Neural progenitor cell (in vitro differentiated cells): ENCODE measurements around the gene MARS1. TPM values are rescaled to one million over a fixed set of nuclear protein-coding genes. Genes with fewer than 3 reads are reported as not detected.

ENCODE experiments used
- DNase-seq: peaks from one replicate; pipeline ENCODE4 v3.0.0-alpha.2; 2016; ENCODE audit warnings: low spot score
- H2AFZ ChIP-seq: fragments of 200-600 bp; sonication (generic); replicated peaks from 2 replicates; pipeline ENCODE4 v1.6.1; 2016; ENCODE audit warnings: antibody characterized with exemption
- H3F3A ChIP-seq: fragments of 200-600 bp; sonication (generic); 2 replicates; pipeline ENCODE4 v1.6.1; 2016; ENCODE audit warnings: antibody characterized with exemption, low read depth
- H3K27ac ChIP-seq: fragments of 200-600 bp; sonication (generic); 2 replicates; pipeline ENCODE4 v1.5.1; 2016; ENCODE audit warnings: mild to moderate bottlenecking
- H3K27me3 ChIP-seq: fragments of 200-600 bp; sonication (generic); 2 replicates; pipeline ENCODE4 v1.6.1; 2016; ENCODE audit warnings: mild to moderate bottlenecking, moderate library complexity
- H3K36me3 ChIP-seq: fragments of 200-600 bp; sonication (generic); 2 replicates; pipeline ENCODE4 v1.5.1; 2016
- H3K4me1 ChIP-seq: fragments of 200-600 bp; sonication (generic); 2 replicates; pipeline ENCODE4 v1.6.1; 2016; ENCODE audit warnings: mixed run types
- H3K4me2 ChIP-seq: fragments of 200-600 bp; sonication (generic); 2 replicates; pipeline ENCODE4 v1.6.1; 2016
- H3K4me3 ChIP-seq: fragments of 200-600 bp; sonication (generic); 2 replicates; pipeline ENCODE4 v1.5.1; 2016
- H3K79me2 ChIP-seq: fragments of 200-600 bp; sonication (generic); 2 replicates; pipeline ENCODE4 v1.6.1; 2016; ENCODE audit warnings: low read depth
- H3K9ac ChIP-seq: fragments of 200-600 bp; sonication (generic); 2 replicates; pipeline ENCODE4 v1.6.1; 2016
- H3K9me3 ChIP-seq: fragments of 200-600 bp; sonication (generic); 2 replicates; pipeline ENCODE4 v1.5.1; 2016; ENCODE audit warnings: low read depth
- H4K20me1 ChIP-seq: fragments of 200-600 bp; sonication (generic); 2 replicates; pipeline ENCODE4 v1.6.1; 2016; ENCODE audit warnings: low read depth
- H3K27ac Mint-ChIP-seq: 3 replicates; pipeline ENCODE4 v1.8.0; 2021; ENCODE audit warnings: mixed read lengths
- H3K27me3 Mint-ChIP-seq: 2 replicates; pipeline ENCODE4 v1.8.0; 2022; ENCODE audit warnings: low read depth, mild to moderate bottlenecking, inconsistent platforms, moderate library complexity, mixed read lengths; ENCODE audit not compliant: insufficient read depth
- H3K36me3 Mint-ChIP-seq: 3 replicates; pipeline ENCODE4 v1.8.0; 2021; ENCODE audit warnings: mixed read lengths
- H3K4me1 Mint-ChIP-seq: 3 replicates; pipeline ENCODE4 v1.8.0; 2021; ENCODE audit warnings: mixed read lengths
- H3K4me3 Mint-ChIP-seq: 3 replicates; pipeline ENCODE4 v1.8.0; 2021; ENCODE audit warnings: mild to moderate bottlenecking, moderate library complexity, mixed read lengths
- H3K9me3 Mint-ChIP-seq: 3 replicates; pipeline ENCODE4 v1.8.0; 2020; ENCODE audit warnings: mixed read lengths
- EZH2 ChIP-seq: fragments of 200-600 bp; sonication (generic); IDR thresholded peaks from 2 replicates; pipeline ENCODE4 v1.6.1; 2017; ENCODE audit warnings: antibody characterized with exemption, mild to moderate bottlenecking, moderate library complexity
- EZH2phosphoT487 ChIP-seq: fragments of 200-600 bp; sonication (generic); IDR thresholded peaks from 2 replicates; pipeline ENCODE4 v1.6.1; 2017; ENCODE audit warnings: antibody characterized with exemption
- total RNA-seq: library from RNA; depleted of rRNA; stranded (reverse); fragments of >200 nt; gene quantifications from 2 replicates; pipeline ENCODE4 v1.2.3, GENCODE V29; 2015; ENCODE audit warnings: low replicate concordance
- TF ChIP-seq, protein P1 (sequence below): fragments of 200-600 bp; sonication (generic); IDR thresholded peaks from 2 replicates; pipeline ENCODE4 v1.5.1; 2017; ENCODE audit warnings: antibody characterized with exemption, mild to moderate bottlenecking

Gene MARS1
- total RNA-seq, 1 donor from 2014 or later, result 109 TPM

DNA sequence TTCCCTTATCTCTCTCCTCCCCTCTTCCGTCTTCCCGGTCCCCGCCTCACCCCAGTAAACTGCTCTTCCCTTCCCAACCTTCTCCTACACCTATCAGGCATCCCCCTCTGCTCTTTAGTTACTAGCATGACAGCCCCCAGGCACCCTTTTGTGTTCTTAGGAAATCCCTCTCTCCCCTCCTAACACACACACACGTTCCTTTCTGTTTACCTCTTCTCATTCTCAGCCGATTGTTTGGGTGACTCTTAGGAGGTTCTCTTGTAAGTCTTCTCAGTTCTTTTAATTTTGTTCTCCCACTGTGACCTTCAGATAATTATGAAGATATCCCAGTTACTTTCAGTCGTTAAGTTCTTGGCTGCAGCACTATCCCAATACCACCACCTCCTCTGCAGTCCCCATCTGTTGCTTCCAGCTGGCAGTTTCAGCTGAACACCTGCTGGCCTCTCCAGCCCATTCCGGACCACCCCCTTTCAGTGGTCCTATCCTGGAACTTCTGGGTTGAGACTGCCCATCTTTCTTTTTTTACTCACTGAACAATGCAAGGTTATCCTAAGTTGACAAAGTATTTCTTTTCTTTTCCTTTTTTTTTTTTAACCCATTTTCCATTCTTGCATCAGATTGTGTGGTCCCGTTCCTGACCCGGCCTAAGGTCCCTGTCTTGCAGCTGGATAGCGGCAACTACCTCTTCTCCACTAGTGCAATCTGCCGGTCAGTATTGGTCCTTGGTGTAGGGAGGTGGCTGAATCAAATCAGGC, 711 bp downstream of the MARS1 start:
- peaks cover 20% of the 10 kb centered on the region for H3K79me2 ChIP-seq
- peaks cover 42% of the 10 kb centered on the region for H3F3A ChIP-seq
- H3K36me3 ChIP-seq, result peaks cover 8% of the 10 kb centered on the region
- Mint-ChIP-seq H3K36me3 (peaks cover 26% of the 10 kb centered on the region), H3K4me3 (peak overlapping the region; percentile 93), H3K27ac (peak overlapping the region; percentile 42), H3K27me3 (peaks cover 2% of the 10 kb centered on the region), H3K9me3 (no peaks in the 10 kb centered on the region), H3K4me1 (peaks cover 13% of the 10 kb centered on the region)
- H3K27ac ChIP-seq, result peak overlapping the region; percentile 23
- H2AFZ ChIP-seq, result peak overlapping the region; percentile 53
- peak overlapping the region; percentile 97 for H3K4me2 ChIP-seq
- H3K9ac ChIP-seq, result peak overlapping the region; percentile 94
- H3K9me3 ChIP-seq, result no peaks in the 10 kb centered on the region
- peaks cover 5% of the 10 kb centered on the region for H3K4me1 ChIP-seq
- TF ChIP-seq EZH2 (no peak), EZH2phosphoT487 (no peak)
- TF ChIP-seq, protein P1, sequence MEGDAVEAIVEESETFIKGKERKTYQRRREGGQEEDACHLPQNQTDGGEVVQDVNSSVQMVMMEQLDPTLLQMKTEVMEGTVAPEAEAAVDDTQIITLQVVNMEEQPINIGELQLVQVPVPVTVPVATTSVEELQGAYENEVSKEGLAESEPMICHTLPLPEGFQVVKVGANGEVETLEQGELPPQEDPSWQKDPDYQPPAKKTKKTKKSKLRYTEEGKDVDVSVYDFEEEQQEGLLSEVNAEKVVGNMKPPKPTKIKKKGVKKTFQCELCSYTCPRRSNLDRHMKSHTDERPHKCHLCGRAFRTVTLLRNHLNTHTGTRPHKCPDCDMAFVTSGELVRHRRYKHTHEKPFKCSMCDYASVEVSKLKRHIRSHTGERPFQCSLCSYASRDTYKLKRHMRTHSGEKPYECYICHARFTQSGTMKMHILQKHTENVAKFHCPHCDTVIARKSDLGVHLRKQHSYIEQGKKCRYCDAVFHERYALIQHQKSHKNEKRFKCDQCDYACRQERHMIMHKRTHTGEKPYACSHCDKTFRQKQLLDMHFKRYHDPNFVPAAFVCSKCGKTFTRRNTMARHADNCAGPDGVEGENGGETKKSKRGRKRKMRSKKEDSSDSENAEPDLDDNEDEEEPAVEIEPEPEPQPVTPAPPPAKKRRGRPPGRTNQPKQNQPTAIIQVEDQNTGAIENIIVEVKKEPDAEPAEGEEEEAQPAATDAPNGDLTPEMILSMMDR, result no peak
- DNase-seq, result peak; percentile 34
- peak overlapping the region; percentile 93 for H3K4me3 ChIP-seq
- H4K20me1 ChIP-seq, result no peaks in the 10 kb centered on the region
- H3K27me3 ChIP-seq, result no peaks in the 10 kb centered on the region

DNA sequence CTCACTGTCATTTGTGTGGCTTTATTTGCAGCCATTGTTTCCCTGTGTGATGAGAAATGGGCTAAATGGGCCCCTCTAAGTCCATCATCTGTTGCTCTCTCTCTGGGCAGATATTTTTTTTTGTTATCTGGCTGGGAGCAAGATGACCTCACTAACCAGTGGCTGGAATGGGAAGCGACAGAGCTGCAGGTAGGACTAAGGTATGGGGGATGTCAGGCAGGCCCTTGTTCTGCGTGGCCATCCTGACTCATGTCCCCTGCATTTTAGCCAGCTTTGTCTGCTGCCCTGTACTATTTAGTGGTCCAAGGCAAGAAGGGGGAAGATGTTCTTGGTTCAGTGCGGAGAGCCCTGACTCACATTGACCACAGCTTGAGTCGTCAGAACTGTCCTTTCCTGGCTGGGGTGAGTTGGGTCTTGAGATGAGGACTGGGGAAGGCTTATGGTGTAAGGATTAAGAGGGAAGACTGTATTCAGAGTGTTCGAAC, 1.3 kb downstream of the MARS1 start:
- no peak overlapping the region for H3K9ac ChIP-seq
- TF ChIP-seq, protein P1, result no peak
- no peak for TF ChIP-seq EZH2
- TF ChIP-seq EZH2phosphoT487, result no peak
- H3F3A ChIP-seq, result peaks cover 42% of the 10 kb centered on the region
- H3K4me2 ChIP-seq, result peak overlapping the region; percentile 97
- peak overlapping the region; percentile 93 for H3K4me3 ChIP-seq
- peaks cover 13% of the 10 kb centered on the region for H3K4me1 Mint-ChIP-seq
- H3K9me3 ChIP-seq, result no peaks in the 10 kb centered on the region
- DNase-seq, result no peak
- H2AFZ ChIP-seq, result no peak overlapping the region
- H3K79me2 ChIP-seq, result peaks cover 20% of the 10 kb centered on the region
- no peak overlapping the region for H3K27ac Mint-ChIP-seq
- no peak overlapping the region for H3K27ac ChIP-seq
- H3K27me3 Mint-ChIP-seq, result peaks cover 2% of the 10 kb centered on the region
- H3K27me3 ChIP-seq, result no peaks in the 10 kb centered on the region
- H4K20me1 ChIP-seq, result no peaks in the 10 kb centered on the region
- H3K9me3 Mint-ChIP-seq, result no peaks in the 10 kb centered on the region
- H3K36me3 Mint-ChIP-seq, result peaks cover 26% of the 10 kb centered on the region
- peaks cover 11% of the 10 kb centered on the region for H3K36me3 ChIP-seq
- H3K4me3 Mint-ChIP-seq, result peak overlapping the region; percentile 93
- H3K4me1 ChIP-seq, result peaks cover 5% of the 10 kb centered on the region

DNA sequence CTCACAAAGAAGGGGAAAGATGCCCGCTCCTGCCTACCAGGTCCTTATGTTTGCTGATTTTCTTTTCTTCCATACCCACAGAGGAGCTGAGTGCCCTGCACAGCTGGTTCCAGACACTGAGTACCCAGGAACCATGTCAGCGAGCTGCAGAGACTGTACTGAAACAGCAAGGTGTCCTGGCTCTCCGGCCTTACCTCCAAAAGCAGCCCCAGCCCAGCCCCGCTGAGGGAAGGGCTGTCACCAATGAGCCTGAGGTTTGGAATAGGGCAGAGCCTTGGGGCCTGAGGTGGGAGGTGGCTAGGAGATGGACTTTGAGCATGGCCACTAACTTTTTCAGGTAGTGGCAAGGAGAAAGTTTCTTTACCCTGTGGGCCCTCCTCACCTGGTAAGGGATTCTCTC, 2.3 kb downstream of the MARS1 start:
- no peak for TF ChIP-seq EZH2phosphoT487
- no peak for TF ChIP-seq EZH2
- TF ChIP-seq, protein P1, result no peak
- Histone ChIP-seq H3K4me3 (no peak overlapping the region), H4K20me1 (no peaks in the 10 kb centered on the region), H3F3A (peaks cover 42% of the 10 kb centered on the region), H3K36me3 (peaks cover 11% of the 10 kb centered on the region), H3K9ac (no peak overlapping the region), H3K27ac (no peak overlapping the region), H2AFZ (no peak overlapping the region), H3K79me2 (peaks cover 20% of the 10 kb centered on the region), H3K4me1 (peaks cover 5% of the 10 kb centered on the region), H3K9me3 (no peaks in the 10 kb centered on the region), H3K27me3 (no peaks in the 10 kb centered on the region), H3K4me2 (no peak overlapping the region)
- no peak for DNase-seq
- Mint-ChIP-seq H3K27ac (no peak overlapping the region), H3K36me3 (peaks cover 29% of the 10 kb centered on the region), H3K27me3 (peaks cover 2% of the 10 kb centered on the region), H3K4me1 (peaks cover 13% of the 10 kb centered on the region), H3K4me3 (peak overlapping the region; percentile 48), H3K9me3 (no peaks in the 10 kb centered on the region)
